H1 (cell line): ENCODE results near the gene AADAC. TPM values are rescaled to one million over a fixed set of nuclear protein-coding genes. Genes with fewer than 3 reads are reported as not detected.
A peak's percentile ranks its signal among the peaks of the same experiment; 100 is the strongest.

Experiments
- CTCF ChIA-PET: fragments of 300-600 bp; sonication (Branson Sonifier 250); formaldehyde crosslinking; loops from one replicate; lab custom pipeline; 2021; ENCODE audit not compliant: partially characterized antibody; lab: Charles Lee
- POLR2A ChIA-PET: fragments of 300-600 bp; sonication (Branson Sonifier 250); formaldehyde crosslinking; loops from one replicate; lab custom pipeline; 2021; ENCODE audit warnings: inconsistent platforms; ENCODE audit not compliant: partially characterized antibody; lab: Charles Lee
- DNase-seq, 2 experiments: peaks; one replicate each; pipeline versions ENCODE4 v3.0.0 to v3.0.0-alpha.2; 2010 to 2022; ENCODE audit warnings: low spot score in 2 of 2, low read depth in 1 of 2, mixed read lengths in 1 of 2
- FAIRE-seq: peaks from 2 replicates; lab custom pipeline; 2011; peaks lifted over from hg19 to GRCh38; lab: Jason Lieb, UNC
- H2AFZ ChIP-seq: 2 replicates; pipeline ENCODE4 v1.8.1; 2012; ENCODE audit warnings: low read length, inconsistent platforms
- H2AK5ac ChIP-seq: 2 replicates; pipeline ENCODE4 v1.6.1; 2013; ENCODE audit warnings: low read depth, low read length
- H2BK120ac ChIP-seq: replicated peaks from 2 replicates; pipeline ENCODE3; 2013; ENCODE audit warnings: low read depth, low read length, inconsistent platforms
- H2BK12ac ChIP-seq: 2 replicates; pipeline ENCODE4 v1.6.1; 2013; ENCODE audit warnings: low read depth, low read length
- H2BK15ac ChIP-seq: 2 replicates; pipeline ENCODE4 v1.6.1; 2013; ENCODE audit warnings: low read length
- H2BK20ac ChIP-seq: 2 replicates; pipeline ENCODE4 v1.6.1; 2013; ENCODE audit warnings: low read length
- H2BK5ac ChIP-seq: 2 replicates; pipeline ENCODE4 v1.6.1; 2013; ENCODE audit warnings: low read depth, low read length
- H3K14ac ChIP-seq: 2 replicates; pipeline ENCODE4 v1.6.1; 2013; ENCODE audit warnings: inconsistent platforms; ENCODE audit not compliant: insufficient read length
- H3K18ac ChIP-seq: 2 replicates; pipeline ENCODE4 v1.6.1; 2013; ENCODE audit warnings: low read length; ENCODE audit errors: extremely low read depth
- H3K23ac ChIP-seq: 2 replicates; pipeline ENCODE4 v1.6.1; 2013; ENCODE audit warnings: inconsistent platforms; ENCODE audit not compliant: insufficient read length
- H3K23me2 ChIP-seq: 2 replicates; pipeline ENCODE4 v1.6.1; 2013; ENCODE audit warnings: low read depth, low read length
- H3K27ac ChIP-seq: 2 replicates; pipeline ENCODE4 v1.6.1; 2011; ENCODE audit warnings: low read depth, low read length, inconsistent platforms
- H3K27me3 ChIP-seq, 4 experiments: replicated peaks in 1 of 4; 1 replicate in 1 of 4; 2 replicates in 3 of 4; pipeline versions ENCODE4 v1.6.1 to v1.8.1; 2011 to 2013; ENCODE audit warnings: low read length in 3 of 4, mild to moderate bottlenecking in 3 of 4, inconsistent platforms in 2 of 4, mixed read lengths in 2 of 4, moderate library complexity in 1 of 4; ENCODE audit not compliant: control insufficient read depth in 3 of 4, insufficient read depth in 3 of 4; ENCODE audit errors: extremely low read depth in 1 of 4
- H3K36me3 ChIP-seq, 4 experiments: 2 replicates each; pipeline versions ENCODE4 v1.6.1 to v1.8.1; 2011 to 2013; ENCODE audit warnings: mild to moderate bottlenecking in 4 of 4, low read length in 3 of 4, moderate library complexity in 2 of 4, control low read depth in 1 of 4, inconsistent platforms in 1 of 4; ENCODE audit not compliant: insufficient read depth in 4 of 4, control insufficient read depth in 2 of 4
- H3K4ac ChIP-seq: replicated peaks from 2 replicates; pipeline ENCODE3; 2013; ENCODE audit warnings: low read length, low read depth, mixed read lengths, inconsistent platforms; ENCODE audit not compliant: insufficient read length
- H3K4me1 ChIP-seq, 4 experiments: replicated peaks in 1 of 4; 1 replicate in 1 of 4; 2 replicates in 3 of 4; pipeline versions ENCODE4 v1.6.1 to v1.8.1; 2011 to 2013; ENCODE audit warnings: low read length in 3 of 4, inconsistent platforms in 2 of 4, mixed read lengths in 1 of 4; ENCODE audit not compliant: insufficient read depth in 4 of 4, control insufficient read depth in 3 of 4
- H3K4me2 ChIP-seq, 2 experiments: 2 replicates each; pipeline versions ENCODE4 v1.6.1 to v1.8.1; 2011 to 2013; ENCODE audit warnings: low read depth in 2 of 2, low read length in 2 of 2, control low read depth in 1 of 2, inconsistent platforms in 1 of 2, mild to moderate bottlenecking in 1 of 2; ENCODE audit not compliant: insufficient read depth in 1 of 2
- H3K4me3 ChIP-seq, 4 experiments: fragments of 200-600, 300-600 bp in 1 of 4; sonication (generic), shearing (Covaris generic), sonication (Bioruptor Twin) in 1 of 4; 2 replicates each; pipeline versions ENCODE4 v1.5.1 to v1.8.1; 2011 to 2016; ENCODE audit warnings: low read length in 4 of 4, low read depth in 3 of 4, control low read depth in 2 of 4, inconsistent platforms in 2 of 4, mild to moderate bottlenecking in 2 of 4, mixed read lengths in 1 of 4, moderate library complexity in 1 of 4; ENCODE audit not compliant: insufficient read depth in 2 of 4; ENCODE audit errors: extremely low read depth in 1 of 4
- H3K56ac ChIP-seq: replicated peaks from 2 replicates; pipeline ENCODE3; 2013; ENCODE audit warnings: low read depth, mild to moderate bottlenecking, mixed read lengths, low read length, inconsistent platforms; ENCODE audit not compliant: insufficient read length
- H3K79me1 ChIP-seq: 2 replicates; pipeline ENCODE4 v1.6.1; 2013; ENCODE audit warnings: low read depth, low read length, control low read depth
- H3K79me2 ChIP-seq, 2 experiments: 2 replicates each; pipeline versions ENCODE4 v1.6.1 to v1.8.1; 2012 to 2013; ENCODE audit warnings: low read length in 2 of 2, mild to moderate bottlenecking in 2 of 2, inconsistent platforms in 1 of 2; ENCODE audit not compliant: insufficient read depth in 2 of 2, control insufficient read depth in 1 of 2
- H3K9ac ChIP-seq, 4 experiments: replicated peaks in 1 of 4; 1 replicate in 1 of 4; 2 replicates in 3 of 4; pipeline versions ENCODE4 v1.6.1 to v1.8.1; 2011 to 2013; ENCODE audit warnings: low read depth in 3 of 4, low read length in 3 of 4, control low read depth in 2 of 4, mild to moderate bottlenecking in 2 of 4, moderate library complexity in 2 of 4, inconsistent platforms in 1 of 4; ENCODE audit errors: extremely low read depth in 1 of 4
- H3K9me3 ChIP-seq, 2 experiments: 2 replicates each; pipeline versions ENCODE4 v1.6.1 to v1.8.1; 2012 to 2013; ENCODE audit warnings: mild to moderate bottlenecking in 2 of 2, moderate library complexity in 2 of 2, control low read depth in 1 of 2, inconsistent platforms in 1 of 2, low read depth in 1 of 2, low read length in 1 of 2, mixed read lengths in 1 of 2; ENCODE audit not compliant: insufficient read depth in 2 of 2
- H4K20me1 ChIP-seq, 2 experiments: replicated peaks in 1 of 2; 2 replicates each; pipeline versions ENCODE3 to v1.8.1; 2011 to 2013; ENCODE audit warnings: inconsistent platforms in 2 of 2, low read length in 2 of 2, mild to moderate bottlenecking in 1 of 2; ENCODE audit not compliant: insufficient read depth in 2 of 2, control insufficient read depth in 1 of 2
- H4K5ac ChIP-seq: 2 replicates; pipeline ENCODE4 v1.6.1; 2013; ENCODE audit warnings: low read length, low read depth, mixed read lengths, inconsistent platforms; ENCODE audit not compliant: insufficient read length
- H4K8ac ChIP-seq: 2 replicates; pipeline ENCODE4 v1.8.0; 2013; ENCODE audit warnings: mild to moderate bottlenecking, moderate library complexity, low read length, inconsistent platforms; ENCODE audit not compliant: insufficient read depth; ENCODE audit errors: extremely low read depth
- H4K91ac ChIP-seq: replicated peaks from 2 replicates; pipeline ENCODE3; 2013; ENCODE audit warnings: low read length, mixed read lengths, inconsistent platforms; ENCODE audit not compliant: insufficient read length
- RFX5 ChIP-seq: IDR thresholded peaks from 2 replicates; pipeline ENCODE4 v1.6.1; 2011; ENCODE audit warnings: low read depth, low read length, improper control_type of control experiment, borderline replicate concordance
- WGBS, 2 experiments: shearing (Covaris generic) in 1 of 2; methylation state at CpG; one replicate each; pipeline versions ENCODE4 v1.1.6 to v1.1.7; 2013 to 2015; ENCODE audit warnings: low lambda C conversion rate in 2 of 2, mixed read lengths in 2 of 2, inconsistent platforms in 1 of 2, low coverage in 1 of 2, missing lambda C conversion rate in 1 of 2; ENCODE audit not compliant: insufficient replicate concordance in 2 of 2, insufficient coverage in 1 of 2, insufficient read length in 1 of 2; ENCODE audit errors: extremely low coverage in 1 of 2, missing lambda C conversion rate in 1 of 2; 5-methylcytosine and 5-hydroxymethylcytosine counted together
- polyA plus RNA-seq, 7 experiments: library from polyadenylated mRNA; depleted of rRNA in 3 of 7; stranded (reverse) in 5 of 7; unstranded in 2 of 7; fragments of >200 nt in 5 of 7; fragments of 200-250 nt in 2 of 7; gene quantifications; 1 replicate in 5 of 7; 2 replicates in 1 of 7; 4 replicates in 1 of 7; pipeline versions ENCODE4 v1.2.1 to v1.2.3, GENCODE V29; 2011 to 2013; ENCODE audit warnings: missing spikeins in 2 of 7, mixed read lengths in 2 of 7
- total RNA-seq: library from RNA; stranded (reverse); fragmentation: NEBNext Ultra II Directional; extraction: Animal tissue kit (Norgen Biotek cat#: 25700); gene quantifications from 2 replicates; pipeline ENCODE4 v1.2.1, GENCODE V29; 2021

Gene AADAC
- total and polyA plus RNA-seq, 2 of the 8 experiments (the other 6 are each of a cell fraction or from before 2014, with no cell fraction given), result not detected

DNA sequence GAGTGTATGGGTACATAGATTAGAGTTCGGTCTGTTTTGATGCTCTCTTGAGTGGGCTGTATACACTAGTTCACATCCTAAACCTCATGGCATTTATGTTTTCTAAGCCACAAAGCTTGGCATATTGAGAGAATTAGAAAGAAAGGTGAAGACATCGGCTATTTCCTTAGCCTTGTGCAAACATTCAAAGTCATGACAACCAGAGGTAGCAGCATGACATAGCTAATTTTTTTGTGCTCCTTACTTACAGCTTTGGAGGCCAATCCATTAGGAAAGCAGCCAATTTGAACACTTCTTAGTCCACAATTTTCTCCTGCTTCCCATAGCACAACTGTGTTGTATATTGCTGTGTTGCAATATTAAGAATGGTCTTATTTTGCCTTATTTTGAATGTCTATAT lies 21.5 kb upstream of the AADAC start:
- no peak for TF ChIP-seq RFX5
- TF ChIP-seq, all 59 proteins: peak for 0
- no peak overlapping the region for H2BK120ac ChIP-seq
- H3K23ac ChIP-seq, result no peak overlapping the region
- no peak overlapping the region for H3K56ac ChIP-seq
- H2AK5ac ChIP-seq, result no peak overlapping the region
- no peaks in the 10 kb centered on the region for H3K79me2 ChIP-seq
- H4K91ac ChIP-seq, result no peak overlapping the region
- no peaks in the 10 kb centered on the region for H3K9me3 ChIP-seq
- H3K27ac ChIP-seq, result no peak overlapping the region
- H3K4me1 ChIP-seq, result no peaks in the 10 kb centered on the region
- CTCF ChIA-PET, result no interaction called here
- H3K4me2 ChIP-seq, result no peak overlapping the region
- H3K9ac ChIP-seq, result no peak overlapping the region
- no peak overlapping the region for H3K18ac ChIP-seq
- no peaks in the 10 kb centered on the region for H3K79me1 ChIP-seq
- H3K4me3 ChIP-seq, result no peak overlapping the region
- H3K23me2 ChIP-seq, result no peaks in the 10 kb centered on the region
- no peak overlapping the region for H2BK5ac ChIP-seq
- H4K5ac ChIP-seq, result no peak overlapping the region
- peak overlapping the region; percentile 16; the same call in 1 of the 2 replicates for H2AFZ ChIP-seq
- H4K20me1 ChIP-seq, result no peaks in the 10 kb centered on the region
- H3K4ac ChIP-seq, result no peak overlapping the region
- no peak overlapping the region for H4K8ac ChIP-seq
- POLR2A ChIA-PET, result no interaction called here
- H2BK12ac ChIP-seq, result no peak overlapping the region
- H3K27me3 ChIP-seq, result no peaks in the 10 kb centered on the region
- H2BK20ac ChIP-seq, result no peak overlapping the region
- no peak overlapping the region for H2BK15ac ChIP-seq
- H3K36me3 ChIP-seq, result no peaks in the 10 kb centered on the region
- 85% methylated on average over 2 of the region's 2 CpGs; no CpG with 5 or more reads in 1 of the 2 experiments for WGBS, 2 experiments
- DNase-seq (no peak), FAIRE-seq (no peak)
- no peak overlapping the region for H3K14ac ChIP-seq
